Stimulated activated CD4-positive, alpha-beta T cell treated with anti-CD3 and anti-CD28 coated beads, Interleukin-1b, Interleukin-23, amount 100 ng/mL, for 24 hours (primary cell): Measurements from ENCODE around the gene ZMYM2.
"Not testable (repeated sequence)": the region's sequence is repeated elsewhere in the genome, so short reads cannot be mapped to it uniquely, and the experiment has no call there.

Source experiments
- DNase-seq, 4 experiments: peaks; one replicate each; pipeline ENCODE4 v3.0.0-alpha.2; 2020; ENCODE audit warnings: low read depth in 4 of 4, low spot score in 1 of 4

ZMYM2 gene

DNA sequence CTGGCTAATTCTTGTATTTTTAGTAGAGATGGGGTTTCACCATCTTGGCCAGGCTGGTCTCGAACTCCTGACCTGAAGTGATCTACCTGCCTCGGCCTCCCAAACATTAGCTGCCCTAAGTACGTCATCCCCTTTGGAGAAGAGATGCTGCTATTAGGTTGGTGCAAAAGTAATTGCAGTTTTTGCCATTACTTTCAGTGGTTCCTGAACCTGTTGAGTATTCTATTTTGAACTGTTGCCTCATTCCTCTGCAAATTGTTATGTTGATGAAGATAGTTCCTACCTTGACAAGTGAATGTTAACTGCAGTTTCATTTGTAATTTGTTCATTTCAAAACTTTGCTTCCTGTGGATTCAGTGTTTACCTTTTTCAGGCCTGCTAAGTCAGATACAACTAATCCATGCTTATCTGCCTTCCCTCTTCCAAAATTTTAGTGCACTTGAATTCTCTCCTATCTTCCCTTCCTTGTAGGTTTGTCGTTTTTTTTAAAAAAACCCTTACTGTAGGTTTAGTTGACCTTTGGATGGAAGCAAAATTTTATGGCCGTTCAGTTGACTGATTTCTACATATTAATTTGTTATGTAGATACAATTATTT is 24.0 kb downstream of the ZMYM2 start:
- DNase-seq, result no peak

DNA sequence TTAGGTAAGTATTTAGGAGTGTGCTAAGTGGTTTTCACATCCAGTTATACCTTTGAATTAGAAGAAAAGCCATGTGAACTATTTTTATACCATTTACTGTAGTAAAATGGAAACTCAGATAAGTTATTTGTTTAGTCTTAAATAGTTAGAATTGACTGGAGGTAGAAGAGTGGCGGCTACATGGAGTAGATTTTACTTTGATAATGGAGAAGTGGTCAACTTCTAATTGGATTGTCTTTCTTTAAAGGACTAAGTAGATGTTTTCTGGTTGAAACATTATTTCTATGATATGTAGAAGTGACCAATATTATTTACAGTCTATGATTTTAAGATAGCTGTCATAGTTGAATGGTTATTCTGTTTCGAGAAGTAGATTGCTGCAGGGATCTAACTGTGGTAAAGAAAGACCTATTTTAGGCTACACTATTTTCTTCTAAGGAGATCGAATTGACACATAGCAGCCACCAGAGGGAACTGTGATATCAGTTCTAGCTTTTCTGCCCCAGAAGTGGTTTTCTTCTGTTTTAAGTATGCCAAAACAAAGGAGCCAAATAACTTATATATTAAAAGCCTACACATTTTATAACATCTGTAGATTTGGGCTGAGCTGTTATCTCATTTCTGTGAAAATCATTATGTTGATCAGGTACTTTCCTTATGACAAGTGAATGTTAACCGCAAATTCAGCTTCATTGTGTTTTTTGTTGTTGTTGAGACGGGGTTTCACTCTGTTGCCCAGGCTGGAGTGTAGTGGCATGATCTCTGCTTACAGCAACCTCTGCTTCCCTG is 26.1 kb downstream of the ZMYM2 start:
- DNase-seq, result no peak

DNA sequence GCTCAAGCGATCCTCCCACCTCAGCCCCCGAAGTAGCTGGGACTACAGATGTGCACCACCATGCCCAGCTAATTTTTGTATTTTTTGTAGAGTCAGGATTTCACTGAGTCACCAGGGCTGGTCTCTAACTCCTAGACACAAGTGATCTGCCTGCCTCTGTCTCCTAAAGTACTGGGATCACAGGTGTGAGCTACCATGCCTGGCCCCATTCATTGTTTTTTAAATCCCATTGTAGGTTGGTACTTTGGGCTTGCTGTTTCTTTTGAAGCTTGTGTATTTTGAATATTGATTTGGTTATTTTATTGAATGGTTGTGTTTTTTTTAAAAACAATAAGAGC is 26.7 kb downstream of the ZMYM2 start:
- DNase-seq, result no peak

- no peak for DNase-seq
Observed at GRCh38 chr13:19991531-19991930, 33.0 kb downstream of the ZMYM2 start.

GRCh38 chr13:19993024-19993423 is 34.5 kb downstream of the ZMYM2 start:
- DNase-seq, result no peak

DNA sequence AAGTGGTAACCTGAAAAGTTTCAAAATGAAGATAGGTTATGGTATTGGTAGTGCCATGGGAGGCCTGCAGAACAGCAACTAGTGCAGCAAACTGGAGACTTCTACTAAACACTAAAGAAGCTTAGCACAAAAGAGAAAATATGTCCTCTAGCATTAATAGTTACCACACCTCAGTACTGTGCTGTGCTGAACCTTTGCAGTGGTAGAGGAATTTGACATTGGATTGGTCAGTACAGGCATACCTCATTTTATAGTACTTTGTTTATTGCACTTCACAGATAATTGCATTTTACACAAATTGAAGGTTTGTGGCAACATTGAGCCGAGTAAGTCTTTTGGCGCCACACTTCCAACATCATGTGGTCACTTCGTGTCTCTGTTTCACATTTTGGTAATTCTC is 40.4 kb downstream of the ZMYM2 start:
- no peak for DNase-seq

DNA sequence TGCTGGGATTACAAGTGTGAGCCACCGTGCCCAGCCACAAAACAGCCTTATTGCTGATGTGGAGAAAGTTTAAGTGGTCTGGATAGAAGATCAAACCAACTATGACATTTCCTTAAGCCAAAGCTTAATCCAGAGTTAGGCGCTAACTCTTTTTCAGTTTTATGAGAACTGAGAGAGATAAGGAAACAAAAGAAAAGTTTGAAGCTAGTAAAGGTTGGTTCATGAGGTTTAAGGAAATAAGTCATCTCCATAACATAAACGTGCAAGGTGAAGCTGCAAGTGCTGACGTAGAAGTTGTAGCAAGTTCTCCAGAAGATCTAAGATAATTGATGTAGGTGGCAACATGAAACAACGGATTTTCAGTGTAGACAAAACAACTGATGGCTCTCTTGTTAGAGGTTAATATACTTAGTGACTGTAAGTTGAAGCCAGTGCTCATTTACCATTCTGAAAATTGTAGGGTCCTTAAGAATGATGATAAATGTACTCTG is 41.6 kb downstream of the ZMYM2 start:
- DNase-seq, result no peak

GRCh38 chr13:20001366-20002190 is 43.1 kb downstream of the ZMYM2 start:
- DNase-seq, result no peak

DNA sequence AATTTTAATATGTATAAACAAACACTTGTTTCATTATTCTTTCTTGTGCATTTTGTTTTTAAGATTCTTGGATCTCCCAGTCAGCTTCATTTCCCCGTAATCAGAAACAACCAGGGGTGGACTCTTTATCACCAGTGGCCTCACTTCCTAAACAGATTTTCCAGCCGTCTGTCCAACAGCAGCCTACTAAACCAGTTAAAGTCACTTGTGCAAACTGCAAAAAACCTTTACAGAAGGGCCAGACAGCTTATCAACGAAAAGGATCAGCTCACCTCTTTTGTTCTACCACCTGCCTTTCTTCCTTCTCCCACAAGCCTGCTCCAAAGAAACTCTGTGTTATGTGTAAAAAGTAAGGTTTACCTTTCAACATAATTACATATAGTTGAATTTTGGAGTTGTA is 44.3 kb downstream of the ZMYM2 start:
- DNase-seq, result no peak

DNA sequence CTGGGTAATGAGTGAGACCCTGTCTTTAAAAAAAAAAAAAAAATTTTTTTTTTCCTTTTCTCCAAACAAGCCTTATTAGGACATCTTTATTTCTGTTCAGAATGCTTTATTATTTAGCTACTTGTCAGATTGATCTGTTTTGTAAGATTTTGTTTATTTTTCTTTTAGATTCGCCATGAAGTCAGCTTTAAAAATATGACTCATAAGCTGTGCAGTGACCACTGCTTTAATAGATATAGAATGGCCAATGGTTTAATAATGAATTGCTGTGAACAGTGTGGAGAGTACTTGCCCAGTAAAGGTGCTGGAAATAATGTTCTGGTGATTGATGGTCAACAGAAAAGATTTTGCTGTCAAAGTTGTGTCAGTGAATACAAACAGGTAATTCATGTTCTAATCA is 47.7 kb downstream of the ZMYM2 start:
- DNase-seq, result no peak

GRCh38 chr13:20015763-20016162 is 57.2 kb downstream of the ZMYM2 start:
- DNase-seq, result no peak

- no peak for DNase-seq
Observed at GRCh38 chr13:20016649-20017364, 58.3 kb downstream of the ZMYM2 start.

GRCh38 chr13:20017365-20017711 is 58.8 kb downstream of the ZMYM2 start:
- no peak for DNase-seq

DNA sequence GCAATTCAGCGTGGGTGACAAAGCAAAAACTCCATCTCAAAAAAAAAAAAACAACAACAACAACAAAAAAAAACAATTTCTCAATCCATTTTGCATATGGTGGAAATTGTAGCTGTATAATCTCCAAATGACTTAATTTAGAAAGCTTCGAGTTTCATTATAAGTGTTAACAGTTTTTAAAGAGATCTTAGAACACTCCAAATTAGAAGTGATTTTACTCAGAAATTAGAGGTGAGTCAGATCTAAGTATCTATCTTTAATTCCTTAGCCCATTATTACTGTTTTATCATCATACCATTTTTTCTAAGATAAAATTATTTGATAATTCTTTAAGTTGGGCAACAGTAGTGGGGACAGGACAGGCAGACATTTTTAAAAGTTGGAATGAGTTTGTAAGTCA is 60.5 kb downstream of the ZMYM2 start:
- no peak for DNase-seq

- DNase-seq, result no peak
Observed at GRCh38 chr13:20024702-20025101, 66.2 kb downstream of the ZMYM2 start.

DNA sequence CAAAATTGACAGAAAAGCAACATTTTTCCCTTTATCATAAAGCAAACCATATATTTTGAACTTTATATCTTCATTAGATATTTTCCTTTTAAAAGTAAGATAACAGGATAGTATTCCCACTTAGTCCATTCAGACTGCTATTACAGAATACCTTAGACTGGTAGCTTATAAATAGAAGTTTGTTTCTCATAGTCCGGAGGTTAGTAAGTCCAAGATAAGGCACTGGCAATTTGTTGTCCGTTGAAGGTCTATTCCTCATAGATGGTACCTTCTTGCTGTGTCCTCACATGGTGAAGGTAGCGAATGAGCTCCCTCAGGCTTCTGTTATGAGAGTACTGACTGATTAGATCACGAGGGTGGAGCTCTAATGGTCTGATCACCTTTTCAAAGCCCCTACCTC is 70.4 kb downstream of the ZMYM2 start:
- no peak for DNase-seq

DNA sequence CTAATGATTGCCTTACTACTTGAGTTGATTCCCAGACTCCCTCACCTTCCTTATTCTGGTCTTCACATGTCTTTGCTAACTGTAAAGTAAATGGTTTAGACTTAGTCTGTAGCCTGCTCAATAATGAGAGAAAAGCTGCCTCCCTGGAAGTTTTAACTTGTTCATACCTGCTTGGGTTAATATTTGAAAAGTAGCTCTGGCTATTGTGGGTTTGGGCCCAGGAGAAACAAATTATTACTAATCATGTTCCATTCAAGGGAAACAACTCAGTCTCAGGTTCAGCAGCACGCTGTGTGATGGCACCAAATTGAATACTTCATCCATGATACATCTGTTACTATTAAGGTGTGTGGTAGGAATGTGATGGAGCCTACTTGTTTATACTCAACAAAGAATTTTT is 75.0 kb downstream of the ZMYM2 start:
- DNase-seq, result no peak

DNA sequence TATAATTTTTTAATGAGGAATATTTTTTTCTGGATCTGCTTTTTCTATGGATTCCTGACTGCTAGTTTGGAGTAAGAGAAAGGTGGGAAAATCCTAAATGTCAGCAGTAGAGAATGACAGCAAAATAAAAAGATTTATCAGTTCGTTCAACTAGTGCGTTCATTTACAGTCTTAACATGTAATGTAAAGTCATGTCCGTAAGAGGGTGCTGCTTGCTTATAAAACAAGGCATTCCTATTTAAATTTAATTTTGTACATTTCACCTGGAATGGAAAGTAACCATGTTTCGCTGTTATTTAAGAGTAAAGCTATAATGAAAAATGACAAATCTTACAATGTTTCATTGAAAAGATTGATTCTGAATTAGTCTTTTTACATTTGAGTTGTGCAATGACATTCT is 76.6 kb downstream of the ZMYM2 start:
- DNase-seq, result no peak

DNA sequence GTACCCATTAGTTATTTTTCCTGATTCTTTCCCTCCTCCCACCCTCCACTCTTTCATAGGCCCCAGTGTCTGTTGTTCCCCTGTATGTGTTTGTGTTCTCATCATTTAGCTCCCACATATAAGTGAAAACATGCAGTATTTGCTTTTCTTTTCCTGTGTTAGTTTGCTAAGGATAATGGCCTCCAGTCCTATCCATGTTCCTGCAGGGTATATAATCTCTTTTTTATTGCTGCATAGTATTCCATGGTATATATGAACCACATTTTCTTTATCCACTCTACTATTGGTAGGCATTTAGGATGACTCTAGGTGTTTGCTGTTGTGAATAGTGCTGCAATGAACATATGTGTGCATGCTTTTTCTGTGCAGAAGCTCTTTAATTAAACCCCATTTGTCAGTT is 79.4 kb downstream of the ZMYM2 start:
- no peak for DNase-seq

- not testable (repeated sequence) for DNase-seq
Observed at GRCh38 chr13:20042603-20043002, 84.1 kb downstream of the ZMYM2 start.

- no peak for DNase-seq
Observed at GRCh38 chr13:20043207-20043925, 84.8 kb downstream of the ZMYM2 start.
